OCI-LY3 (cell line): ENCODE data around the gene GNAI3.
A peak's percentile ranks its signal among the peaks of the same experiment; 100 is the strongest.

ENCODE experiments used
- H2AFZ ChIP-seq: fragments of 200-600, 300-600 bp; shearing (Covaris generic); 2 replicates; pipeline ENCODE4 v1.6.0; 2014; ENCODE audit warnings: antibody characterized with exemption, low read depth, low read length
- H3K27ac ChIP-seq: fragments of 200-600, 300-600 bp; sonication (generic); 2 replicates; pipeline ENCODE4 v1.5.1; 2014; ENCODE audit warnings: mild to moderate bottlenecking, low read length, moderate library complexity, mixed read lengths
- H3K27me3 ChIP-seq: fragments of 200-600, 300-600 bp; sonication (generic); 2 replicates; pipeline ENCODE4 v1.6.1; 2014; ENCODE audit warnings: low read depth, low read length, mixed read lengths
- H3K36me3 ChIP-seq: fragments of 200-600, 300-600 bp; sonication (generic); replicated peaks from 2 replicates; pipeline ENCODE3; 2014; ENCODE audit warnings: low read depth, low read length, mixed read lengths
- H3K4me1 ChIP-seq: fragments of 300-600, 200-600 bp; sonication (generic); 2 replicates; pipeline ENCODE4 v1.6.1; 2014; ENCODE audit warnings: low read length, mixed read lengths
- H3K4me2 ChIP-seq: fragments of 200-600, 300-600 bp; sonication (generic); 2 replicates; pipeline ENCODE4 v1.6.1; 2014; ENCODE audit warnings: low read length, mixed read lengths
- H3K4me3 ChIP-seq: fragments of 300-600, 200-600 bp; sonication (generic); 2 replicates; pipeline ENCODE4 v1.5.1; 2014; ENCODE audit warnings: antibody characterized with exemption, mild to moderate bottlenecking, low read length, moderate library complexity
- H3K79me2 ChIP-seq: fragments of 300-600, 200-600 bp; shearing (Covaris generic); 2 replicates; pipeline ENCODE4 v1.6.1; 2014; ENCODE audit warnings: mild to moderate bottlenecking, low read length, mixed read lengths
- H3K9ac ChIP-seq: fragments of 300-600, 200-600 bp; shearing (Covaris generic); 2 replicates; pipeline ENCODE4 v1.6.0; 2014; ENCODE audit warnings: mild to moderate bottlenecking, low read length, moderate library complexity
- H3K9me3 ChIP-seq: fragments of 200-600, 300-600 bp; shearing (Covaris generic); 2 replicates; pipeline ENCODE4 v1.6.1; 2014; ENCODE audit warnings: low read length, mixed read lengths; ENCODE audit not compliant: insufficient read depth
- H4K20me1 ChIP-seq: fragments of 200-600, 300-600 bp; sonication (generic); 2 replicates; pipeline ENCODE4 v1.6.1; 2016; ENCODE audit warnings: low read length, mixed read lengths; ENCODE audit not compliant: insufficient read depth
- EZH2phosphoT487 ChIP-seq: fragments of 200-600 bp; shearing (Covaris generic); IDR thresholded peaks from 2 replicates; pipeline ENCODE4 v1.6.1; 2018; ENCODE audit warnings: antibody characterized with exemption, mixed run types, low read depth
- TF ChIP-seq, protein P1 (sequence below): fragments of 200-600, 300-600 bp; sonication (generic); IDR thresholded peaks from 2 replicates; pipeline ENCODE4 v1.5.1; 2014; ENCODE audit warnings: antibody characterized with exemption, low read length, low read depth

GNAI3 gene

DNA sequence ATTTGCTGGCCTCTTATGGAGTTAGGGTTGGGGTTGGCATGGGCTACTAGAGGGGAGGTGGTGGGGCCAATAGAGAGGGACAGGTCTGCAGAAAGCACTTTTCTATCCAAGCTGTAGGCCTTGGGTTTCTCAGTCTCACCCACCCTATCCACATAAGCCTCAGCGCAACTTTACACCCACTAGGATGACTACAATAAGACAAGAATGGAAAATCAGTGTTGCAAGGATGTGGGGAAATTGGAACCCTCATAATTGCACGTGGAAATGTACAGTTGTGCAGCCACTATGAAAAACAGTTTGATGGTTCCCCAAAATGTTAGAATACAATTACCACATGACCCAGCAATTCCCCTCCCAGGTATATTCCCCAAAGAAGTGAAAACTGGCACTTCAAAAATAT lies 93.4 kb downstream of the GNAI3 start:
- no peaks in the 10 kb centered on the region for H4K20me1 ChIP-seq
- H3K4me1 ChIP-seq: peaks cover 10% of the 10 kb centered on the region
- H3K9me3 ChIP-seq: no peaks in the 10 kb centered on the region
- no peak overlapping the region for H2AFZ ChIP-seq
- no peak overlapping the region for H3K9ac ChIP-seq
- H3K4me2 ChIP-seq: no peak overlapping the region
- H3K4me3 ChIP-seq: no peak overlapping the region
- TF ChIP-seq, protein P1, sequence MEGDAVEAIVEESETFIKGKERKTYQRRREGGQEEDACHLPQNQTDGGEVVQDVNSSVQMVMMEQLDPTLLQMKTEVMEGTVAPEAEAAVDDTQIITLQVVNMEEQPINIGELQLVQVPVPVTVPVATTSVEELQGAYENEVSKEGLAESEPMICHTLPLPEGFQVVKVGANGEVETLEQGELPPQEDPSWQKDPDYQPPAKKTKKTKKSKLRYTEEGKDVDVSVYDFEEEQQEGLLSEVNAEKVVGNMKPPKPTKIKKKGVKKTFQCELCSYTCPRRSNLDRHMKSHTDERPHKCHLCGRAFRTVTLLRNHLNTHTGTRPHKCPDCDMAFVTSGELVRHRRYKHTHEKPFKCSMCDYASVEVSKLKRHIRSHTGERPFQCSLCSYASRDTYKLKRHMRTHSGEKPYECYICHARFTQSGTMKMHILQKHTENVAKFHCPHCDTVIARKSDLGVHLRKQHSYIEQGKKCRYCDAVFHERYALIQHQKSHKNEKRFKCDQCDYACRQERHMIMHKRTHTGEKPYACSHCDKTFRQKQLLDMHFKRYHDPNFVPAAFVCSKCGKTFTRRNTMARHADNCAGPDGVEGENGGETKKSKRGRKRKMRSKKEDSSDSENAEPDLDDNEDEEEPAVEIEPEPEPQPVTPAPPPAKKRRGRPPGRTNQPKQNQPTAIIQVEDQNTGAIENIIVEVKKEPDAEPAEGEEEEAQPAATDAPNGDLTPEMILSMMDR: no peak
- TF ChIP-seq EZH2phosphoT487: no peak
- H3K27me3 ChIP-seq: no peaks in the 10 kb centered on the region
- H3K27ac ChIP-seq: no peak overlapping the region
- H3K36me3 ChIP-seq: no peaks in the 10 kb centered on the region
- H3K79me2 ChIP-seq: no peaks in the 10 kb centered on the region

DNA sequence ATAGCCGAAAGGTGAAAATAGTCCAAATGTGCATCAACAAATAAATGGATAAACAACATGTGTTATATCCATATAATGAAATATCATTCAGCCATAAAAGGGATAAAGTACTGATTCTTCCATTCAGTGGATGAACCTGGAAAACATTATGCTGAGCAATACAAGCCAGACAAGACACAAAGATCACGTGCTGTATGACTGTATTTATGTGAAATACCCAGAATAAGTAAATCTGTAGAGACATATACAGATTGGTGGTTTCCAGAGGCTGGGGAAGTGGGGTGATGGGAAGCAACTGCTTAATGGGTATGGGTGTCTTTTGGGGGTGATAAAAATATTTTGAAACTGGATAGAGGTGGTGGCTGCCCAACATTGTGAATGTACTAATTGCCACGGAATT lies 94.2 kb downstream of the GNAI3 start:
- Histone ChIP-seq H3K4me2 (no peak overlapping the region), H3K79me2 (no peaks in the 10 kb centered on the region), H3K36me3 (no peaks in the 10 kb centered on the region), H4K20me1 (no peaks in the 10 kb centered on the region), H3K4me1 (peaks cover 10% of the 10 kb centered on the region), H3K27me3 (no peaks in the 10 kb centered on the region), H3K9ac (no peak overlapping the region), H2AFZ (no peak overlapping the region), H3K27ac (no peak overlapping the region), H3K9me3 (no peaks in the 10 kb centered on the region), H3K4me3 (no peak overlapping the region)
- TF ChIP-seq EZH2phosphoT487: no peak
- TF ChIP-seq, protein P1: no peak

GRCh38 chr1:109643385-109644230 lies 95.2 kb downstream of the GNAI3 start:
- Histone ChIP-seq H3K4me3 (peak overlapping the region; percentile 69), H3K9ac (peak overlapping the region; percentile 60), H3K79me2 (no peaks in the 10 kb centered on the region), H3K36me3 (no peaks in the 10 kb centered on the region), H2AFZ (peak overlapping the region; percentile 98), H4K20me1 (no peaks in the 10 kb centered on the region), H3K27me3 (no peaks in the 10 kb centered on the region), H3K27ac (no peak overlapping the region), H3K9me3 (no peaks in the 10 kb centered on the region), H3K4me1 (peaks cover 10% of the 10 kb centered on the region), H3K4me2 (peak overlapping the region; percentile 94)
- TF ChIP-seq, protein P1: peak; percentile 70
- no peak for TF ChIP-seq EZH2phosphoT487

GRCh38 chr1:109644670-109645069 lies 96.3 kb downstream of the GNAI3 start:
- Histone ChIP-seq H3K4me3 (no peak overlapping the region), H3K9ac (no peak overlapping the region), H3K4me2 (no peak overlapping the region), H3K27ac (no peak overlapping the region), H3K79me2 (no peaks in the 10 kb centered on the region), H2AFZ (no peak overlapping the region), H3K9me3 (no peaks in the 10 kb centered on the region), H4K20me1 (no peaks in the 10 kb centered on the region), H3K36me3 (no peaks in the 10 kb centered on the region), H3K4me1 (peaks cover 10% of the 10 kb centered on the region), H3K27me3 (no peaks in the 10 kb centered on the region)
- TF ChIP-seq, protein P1: no peak
- no peak for TF ChIP-seq EZH2phosphoT487
